Right atrium auricular region (tissue), 2 donors: ENCODE measurements around the gene ACBD4. TPM values are rescaled to one million over a fixed set of nuclear protein-coding genes. Genes with fewer than 3 reads are reported as not detected.

Experiments used
- DNase-seq: peaks from one replicate; pipeline ENCODE4 v3.0.0-alpha.2; 2019; ENCODE audit warnings: low spot score
- H3K27ac ChIP-seq, 2 donors: fragments of 200-600 bp; sonication (generic); 1 replicate in 1 of 2; 2 replicates in 1 of 2; pipeline ENCODE4 v1.5.1; 2016 to 2019
- H3K27me3 ChIP-seq, 2 donors: fragments of 200-600 bp; sonication (generic); one replicate each; pipeline versions ENCODE4 v1.5.1 to v1.6.0; 2017 to 2019
- H3K36me3 ChIP-seq: fragments of 200-600 bp; sonication (generic); one replicate; pipeline ENCODE4 v1.5.1; 2016
- H3K4me1 ChIP-seq, 2 donors: fragments of 200-600 bp; sonication (generic); one replicate each; pipeline versions ENCODE4 v1.5.1 to v1.6.0; 2017 to 2019
- H3K4me3 ChIP-seq, 2 donors: fragments of 200-600 bp; sonication (generic); 1 replicate in 1 of 2; 2 replicates in 1 of 2; pipeline ENCODE4 v1.5.1; 2017 to 2019; ENCODE audit warnings: mild to moderate bottlenecking in 1 of 2, moderate library complexity in 1 of 2
- H3K9me3 ChIP-seq, 2 donors: fragments of 200-600 bp; sonication (generic); one replicate each; pipeline ENCODE4 v1.5.1; 2019
- CTCF ChIP-seq, 2 donors: fragments of 200-600 bp; sonication (generic); IDR thresholded peaks; one replicate each; pipeline ENCODE4 v1.5.1; 2019; ENCODE audit warnings: antibody characterized with exemption in 2 of 2
- microRNA-seq, 2 donors: library from miRNA; unstranded; fragments of <30 nt; microRNA quantifications; one replicate each; pipeline ENCODE4, GENCODE V29; 2016 to 2017; ENCODE audit warnings: borderline number of aligned reads in 2 of 2, borderline replicate concordance in 1 of 2
- total RNA-seq, 2 donors: library from RNA; depleted of rRNA; stranded (reverse); fragments of >200 nt; gene quantifications; one replicate each; pipeline ENCODE4 v1.1.0, GENCODE V29; 2016

The ACBD4 gene
- total RNA-seq, 2 donors from 2014 or later = 9.0 to 9.4 TPM

GRCh38 chr17:45177563-45177962 lies 42.1 kb downstream of the ACBD4 start:
- H3K4me3 ChIP-seq = no peak overlapping the region
- DNase-seq = no peak
- no peak for TF ChIP-seq CTCF (IDR thresholded peaks at IDR 0.05)
- no peaks in the 10 kb centered on the region for H3K9me3 ChIP-seq
- no peaks in the 10 kb centered on the region for H3K27me3 ChIP-seq
- no peak overlapping the region for H3K27ac ChIP-seq
- no peaks in the 10 kb centered on the region for H3K36me3 ChIP-seq
- peaks cover 0 to 10% of the 10 kb centered on the region in 2 donors for H3K4me1 ChIP-seq

- no peaks in the 10 kb centered on the region for H3K9me3 ChIP-seq
- H3K4me3 ChIP-seq = no peak overlapping the region
- H3K4me1 ChIP-seq = no peaks in the 10 kb centered on the region
- H3K27ac ChIP-seq = no peak overlapping the region
- TF ChIP-seq CTCF (IDR thresholded peaks at IDR 0.05) = no peak
- H3K27me3 ChIP-seq = no peaks in the 10 kb centered on the region
- no peak for DNase-seq
- H3K36me3 ChIP-seq = no peaks in the 10 kb centered on the region
These were observed 48.7 kb downstream of the ACBD4 start for GRCh38 chr17:45184144-45184543.

GRCh38 chr17:45186801-45187354 lies 51.4 kb downstream of the ACBD4 start:
- H3K27ac ChIP-seq = no peak overlapping the region
- no peaks in the 10 kb centered on the region for H3K36me3 ChIP-seq
- no peaks in the 10 kb centered on the region for H3K9me3 ChIP-seq
- no peak for TF ChIP-seq CTCF (IDR thresholded peaks at IDR 0.05)
- no peak overlapping the region for H3K4me3 ChIP-seq
- H3K4me1 ChIP-seq = no peaks in the 10 kb centered on the region
- DNase-seq = no peak
- H3K27me3 ChIP-seq = no peaks in the 10 kb centered on the region

- Histone ChIP-seq H3K4me3 (no peak overlapping the region), H3K4me1 (no peaks in the 10 kb centered on the region), H3K27me3 (no peaks in the 10 kb centered on the region), H3K36me3 (no peaks in the 10 kb centered on the region), H3K27ac (no peak overlapping the region), H3K9me3 (no peaks in the 10 kb centered on the region)
- TF ChIP-seq CTCF (IDR thresholded peaks at IDR 0.05) = no peak
- no peak for DNase-seq
These were observed 53.5 kb downstream of the ACBD4 start for GRCh38 chr17:45189009-45189408.

- Histone ChIP-seq H3K9me3 (no peaks in the 10 kb centered on the region), H3K36me3 (no peaks in the 10 kb centered on the region), H3K4me3 (no peak overlapping the region), H3K4me1 (no peaks in the 10 kb centered on the region), H3K27ac (no peak overlapping the region), H3K27me3 (no peaks in the 10 kb centered on the region)
- DNase-seq = no peak
- TF ChIP-seq CTCF (IDR thresholded peaks at IDR 0.05) = no peak
These were observed 55.2 kb downstream of the ACBD4 start for GRCh38 chr17:45190503-45191255.

Small RNA genes within 50 kb of the gene (microRNA-seq; reads per million reads assigned to microRNA genes)
- 0 to 0.71 reads per million in 2 donors for gene MIR6784

Other genes with a start within 250 kb of the ACBD4 start
- gene EFTUD2, start 236.2 kb upstream of the ACBD4 start, total RNA-seq = 10 to 100 TPM; 36.8 to 36.9 TPM
- gene GFAP, start 220.2 kb upstream of the ACBD4 start, total RNA-seq = 1 to 10 TPM; 4.6 to 5.3 TPM
- gene KIF18B, start 187.9 kb upstream of the ACBD4 start, total RNA-seq = under 1 TPM; 0.12 to 0.44 TPM
- gene C1QL1, start 167.4 kb upstream of the ACBD4 start, total RNA-seq = 1 to 10 TPM; 1.6 to 3.6 TPM
- 10 to 100 TPM; 37.3 to 46.1 TPM for gene DCAKD, start 84.1 kb upstream of the ACBD4 start, total RNA-seq
- 10 to 100 TPM; 44.6 to 52.7 TPM for gene NMT1, start 74.4 kb upstream of the ACBD4 start, total RNA-seq
- 100 to 1,000 TPM; 102 to 156 TPM for gene PLCD3, start 3.2 kb upstream of the ACBD4 start, total RNA-seq
- 10 to 100 TPM; 16.4 to 31.1 TPM for gene HEXIM1, start 12.8 kb downstream of the ACBD4 start, total RNA-seq
- 1 to 10 TPM; 3.1 to 6.8 TPM for gene HEXIM2, start 26.2 kb downstream of the ACBD4 start, total RNA-seq
- gene FMNL1, start 86.2 kb downstream of the ACBD4 start, total RNA-seq = 10 to 100 TPM in 1 of 2 donors, 1 to 10 TPM in 1; 7.6 to 13.6 TPM
- gene SPATA32, start 126.4 kb downstream of the ACBD4 start, total RNA-seq = not detected
- gene MAP3K14, start 181.3 kb downstream of the ACBD4 start, total RNA-seq = 10 to 100 TPM in 1 of 2 donors, 1 to 10 TPM in 1; 8.2 to 10.6 TPM